OCI-LY3 (cell line): Measurements from ENCODE around the gene ERLIN1.

ENCODE experiments used
- H2AFZ ChIP-seq: fragments of 200-600, 300-600 bp; shearing (Covaris generic); 2 replicates; pipeline ENCODE4 v1.6.0; 2014; ENCODE audit warnings: antibody characterized with exemption, low read depth, low read length
- H3K27ac ChIP-seq: fragments of 200-600, 300-600 bp; sonication (generic); 2 replicates; pipeline ENCODE4 v1.5.1; 2014; ENCODE audit warnings: mild to moderate bottlenecking, low read length, moderate library complexity, mixed read lengths
- H3K27me3 ChIP-seq: fragments of 200-600, 300-600 bp; sonication (generic); 2 replicates; pipeline ENCODE4 v1.6.1; 2014; ENCODE audit warnings: low read depth, low read length, mixed read lengths
- H3K36me3 ChIP-seq: fragments of 200-600, 300-600 bp; sonication (generic); replicated peaks from 2 replicates; pipeline ENCODE3; 2014; ENCODE audit warnings: low read depth, low read length, mixed read lengths
- H3K4me1 ChIP-seq: fragments of 300-600, 200-600 bp; sonication (generic); 2 replicates; pipeline ENCODE4 v1.6.1; 2014; ENCODE audit warnings: low read length, mixed read lengths
- H3K4me2 ChIP-seq: fragments of 200-600, 300-600 bp; sonication (generic); 2 replicates; pipeline ENCODE4 v1.6.1; 2014; ENCODE audit warnings: low read length, mixed read lengths
- H3K4me3 ChIP-seq: fragments of 300-600, 200-600 bp; sonication (generic); 2 replicates; pipeline ENCODE4 v1.5.1; 2014; ENCODE audit warnings: antibody characterized with exemption, mild to moderate bottlenecking, low read length, moderate library complexity
- H3K79me2 ChIP-seq: fragments of 300-600, 200-600 bp; shearing (Covaris generic); 2 replicates; pipeline ENCODE4 v1.6.1; 2014; ENCODE audit warnings: mild to moderate bottlenecking, low read length, mixed read lengths
- H3K9ac ChIP-seq: fragments of 300-600, 200-600 bp; shearing (Covaris generic); 2 replicates; pipeline ENCODE4 v1.6.0; 2014; ENCODE audit warnings: mild to moderate bottlenecking, low read length, moderate library complexity
- H3K9me3 ChIP-seq: fragments of 200-600, 300-600 bp; shearing (Covaris generic); 2 replicates; pipeline ENCODE4 v1.6.1; 2014; ENCODE audit warnings: low read length, mixed read lengths; ENCODE audit not compliant: insufficient read depth
- H4K20me1 ChIP-seq: fragments of 200-600, 300-600 bp; sonication (generic); 2 replicates; pipeline ENCODE4 v1.6.1; 2016; ENCODE audit warnings: low read length, mixed read lengths; ENCODE audit not compliant: insufficient read depth
- EZH2phosphoT487 ChIP-seq: fragments of 200-600 bp; shearing (Covaris generic); IDR thresholded peaks from 2 replicates; pipeline ENCODE4 v1.6.1; 2018; ENCODE audit warnings: antibody characterized with exemption, mixed run types, low read depth
- TF ChIP-seq, protein P1 (sequence below): fragments of 200-600, 300-600 bp; sonication (generic); IDR thresholded peaks from 2 replicates; pipeline ENCODE4 v1.5.1; 2014; ENCODE audit warnings: antibody characterized with exemption, low read length, low read depth

The ERLIN1 gene

DNA sequence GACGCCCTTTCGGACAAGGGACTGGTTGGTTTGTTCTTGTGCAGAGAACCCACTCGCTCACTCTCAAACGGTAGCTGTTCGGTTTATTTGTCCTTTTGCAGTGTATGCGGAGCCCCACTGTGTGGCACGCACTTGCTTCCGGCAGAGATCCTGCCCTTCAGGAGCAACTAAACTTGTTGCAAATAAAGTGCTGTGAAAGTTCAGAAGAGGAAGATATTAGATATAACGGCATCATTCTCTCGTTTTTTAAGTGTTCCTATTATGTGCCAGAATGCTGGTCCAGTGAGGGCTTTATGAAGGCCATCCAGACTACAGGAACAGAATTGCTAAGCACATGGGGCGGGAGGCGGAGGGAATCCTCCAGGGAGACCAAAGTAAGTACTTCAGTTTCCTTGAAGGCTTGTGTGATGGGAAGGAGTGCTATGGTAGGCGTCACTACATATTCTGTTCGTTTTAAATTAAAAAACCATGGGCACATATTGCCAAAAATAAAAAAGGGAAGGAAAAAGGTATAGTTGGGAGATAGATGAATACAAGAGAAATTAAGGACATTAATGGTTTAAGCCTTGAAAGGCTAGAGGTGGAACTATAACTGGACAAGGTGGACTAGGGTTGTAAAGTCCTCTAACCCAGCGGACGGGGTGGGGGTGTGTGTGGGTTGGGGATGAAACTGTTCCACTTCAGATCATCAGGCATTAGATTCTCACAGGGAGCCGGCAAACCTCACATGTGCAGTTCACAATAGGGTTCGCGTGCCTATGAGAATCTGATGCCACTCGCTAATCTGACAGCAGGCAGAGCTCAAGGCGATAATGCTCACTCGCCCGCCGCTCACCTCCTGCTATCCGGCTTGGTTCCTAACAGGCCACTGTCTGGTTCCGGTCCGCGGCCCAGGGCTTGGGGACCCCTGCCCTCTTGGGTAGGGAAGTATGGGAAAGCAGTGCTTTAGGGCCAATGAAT, 704 bp upstream of the ERLIN1 start:
- no peak for TF ChIP-seq EZH2phosphoT487
- TF ChIP-seq, protein P1, sequence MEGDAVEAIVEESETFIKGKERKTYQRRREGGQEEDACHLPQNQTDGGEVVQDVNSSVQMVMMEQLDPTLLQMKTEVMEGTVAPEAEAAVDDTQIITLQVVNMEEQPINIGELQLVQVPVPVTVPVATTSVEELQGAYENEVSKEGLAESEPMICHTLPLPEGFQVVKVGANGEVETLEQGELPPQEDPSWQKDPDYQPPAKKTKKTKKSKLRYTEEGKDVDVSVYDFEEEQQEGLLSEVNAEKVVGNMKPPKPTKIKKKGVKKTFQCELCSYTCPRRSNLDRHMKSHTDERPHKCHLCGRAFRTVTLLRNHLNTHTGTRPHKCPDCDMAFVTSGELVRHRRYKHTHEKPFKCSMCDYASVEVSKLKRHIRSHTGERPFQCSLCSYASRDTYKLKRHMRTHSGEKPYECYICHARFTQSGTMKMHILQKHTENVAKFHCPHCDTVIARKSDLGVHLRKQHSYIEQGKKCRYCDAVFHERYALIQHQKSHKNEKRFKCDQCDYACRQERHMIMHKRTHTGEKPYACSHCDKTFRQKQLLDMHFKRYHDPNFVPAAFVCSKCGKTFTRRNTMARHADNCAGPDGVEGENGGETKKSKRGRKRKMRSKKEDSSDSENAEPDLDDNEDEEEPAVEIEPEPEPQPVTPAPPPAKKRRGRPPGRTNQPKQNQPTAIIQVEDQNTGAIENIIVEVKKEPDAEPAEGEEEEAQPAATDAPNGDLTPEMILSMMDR = no peak
- H3K4me1 ChIP-seq = peaks cover 16% of the 10 kb centered on the region
- peak overlapping the region; percentile 70 for H3K27ac ChIP-seq
- H3K27me3 ChIP-seq = no peaks in the 10 kb centered on the region
- H3K9me3 ChIP-seq = no peaks in the 10 kb centered on the region
- H2AFZ ChIP-seq = peak overlapping the region; percentile 90
- peak overlapping the region; percentile 77 for H3K4me2 ChIP-seq
- no peaks in the 10 kb centered on the region for H4K20me1 ChIP-seq
- peaks cover 18% of the 10 kb centered on the region for H3K36me3 ChIP-seq
- peak overlapping the region; percentile 96 for H3K4me3 ChIP-seq
- H3K9ac ChIP-seq = peak overlapping the region; percentile 90
- H3K79me2 ChIP-seq = peaks cover 56% of the 10 kb centered on the region

GRCh38 chr10:100184840-100185239, 989 bp downstream of the ERLIN1 start:
- Histone ChIP-seq H3K4me3 (peak overlapping the region; percentile 96), H3K4me1 (peaks cover 24% of the 10 kb centered on the region), H3K27me3 (no peaks in the 10 kb centered on the region), H2AFZ (no peak overlapping the region), H3K9me3 (no peaks in the 10 kb centered on the region), H3K9ac (peak overlapping the region; percentile 90), H3K4me2 (peak overlapping the region; percentile 77), H3K36me3 (peaks cover 23% of the 10 kb centered on the region), H4K20me1 (peaks cover 5% of the 10 kb centered on the region; the same call in 1 of the 2 replicates), H3K27ac (no peak overlapping the region), H3K79me2 (peaks cover 56% of the 10 kb centered on the region)
- no peak for TF ChIP-seq EZH2phosphoT487
- TF ChIP-seq, protein P1 = no peak

DNA sequence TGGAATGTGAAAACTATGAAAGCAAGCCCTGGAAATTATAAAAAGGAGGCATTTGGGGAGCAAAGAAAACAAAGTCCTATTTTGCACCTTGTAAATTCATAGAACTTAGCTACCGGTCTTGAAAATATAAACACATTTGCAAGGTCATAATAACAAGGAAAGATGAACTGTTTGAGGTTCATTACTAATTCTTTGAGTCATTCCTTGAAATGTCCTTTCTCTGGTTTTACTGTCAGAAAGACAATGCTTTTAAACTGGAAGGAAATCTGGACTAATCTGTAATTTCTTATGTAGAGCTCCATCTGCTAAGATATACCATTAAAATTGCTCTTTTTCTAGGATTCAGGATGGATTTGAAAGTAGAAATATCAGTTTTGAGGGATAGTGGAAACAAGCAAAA, 1.4 kb downstream of the ERLIN1 start:
- H3K36me3 ChIP-seq = peaks cover 24% of the 10 kb centered on the region
- H2AFZ ChIP-seq = no peak overlapping the region
- peaks cover 56% of the 10 kb centered on the region for H3K79me2 ChIP-seq
- TF ChIP-seq EZH2phosphoT487 = no peak
- TF ChIP-seq, protein P1 = no peak
- H3K9ac ChIP-seq = peak overlapping the region; percentile 90
- H3K4me2 ChIP-seq = peak overlapping the region; percentile 77
- peaks cover 28% of the 10 kb centered on the region for H3K4me1 ChIP-seq
- no peak overlapping the region for H3K27ac ChIP-seq
- H3K27me3 ChIP-seq = no peaks in the 10 kb centered on the region
- peaks cover 5% of the 10 kb centered on the region; the same call in 1 of the 2 replicates for H4K20me1 ChIP-seq
- peak overlapping the region; percentile 96 for H3K4me3 ChIP-seq
- H3K9me3 ChIP-seq = no peaks in the 10 kb centered on the region

DNA sequence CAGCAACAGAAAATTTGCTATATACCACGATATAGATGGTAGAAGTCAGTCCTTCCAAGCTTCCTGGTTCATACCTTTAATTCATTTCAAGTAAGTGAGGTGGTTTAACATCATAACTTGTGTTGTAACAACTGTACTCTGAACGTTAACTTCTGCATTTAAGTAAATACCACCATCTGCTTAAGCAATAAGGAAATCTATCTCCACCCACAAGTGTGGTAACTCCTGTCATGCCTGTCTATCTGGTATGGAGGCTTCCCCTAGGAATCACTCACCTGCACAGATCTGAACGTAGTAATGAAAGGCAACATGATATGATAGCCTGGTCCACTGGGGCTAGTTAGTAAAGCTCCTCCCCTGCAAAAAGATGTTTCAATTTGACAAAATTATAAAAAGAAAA, 2.3 kb downstream of the ERLIN1 start:
- Histone ChIP-seq H3K27ac (no peak overlapping the region), H3K4me1 (peaks cover 37% of the 10 kb centered on the region), H3K27me3 (no peaks in the 10 kb centered on the region), H3K9me3 (no peaks in the 10 kb centered on the region), H3K79me2 (peaks cover 56% of the 10 kb centered on the region), H3K9ac (no peak overlapping the region), H3K36me3 (peaks cover 26% of the 10 kb centered on the region), H2AFZ (no peak overlapping the region), H3K4me2 (no peak overlapping the region), H3K4me3 (no peak overlapping the region), H4K20me1 (peaks cover 8% of the 10 kb centered on the region; the same call in 1 of the 2 replicates)
- TF ChIP-seq EZH2phosphoT487 = no peak
- TF ChIP-seq, protein P1 = no peak
